BLaER1 (cell line): Measurements from ENCODE around the gene CD2.

Source experiments
- H3K27ac ChIP-seq: shearing (Covaris generic); formaldehyde crosslinking; 2 replicates; pipeline ENCODE4 v1.8.1; 2022
- H3K27me3 ChIP-seq: shearing (Covaris generic); formaldehyde crosslinking; 2 replicates; pipeline ENCODE4 v1.8.1; 2022
- H3K36me3 ChIP-seq: shearing (Covaris generic); formaldehyde crosslinking; 2 replicates; pipeline ENCODE4 v1.8.1; 2022
- H3K4me1 ChIP-seq: shearing (Covaris generic); formaldehyde crosslinking; 2 replicates; pipeline ENCODE4 v1.8.1; 2022
- H3K4me2 ChIP-seq: shearing (Covaris generic); formaldehyde crosslinking; 2 replicates; pipeline ENCODE4 v1.8.1; 2022
- H3K4me3 ChIP-seq: shearing (Covaris generic); formaldehyde crosslinking; 2 replicates; pipeline ENCODE4 v1.8.1; 2022
- H3K9ac ChIP-seq: shearing (Covaris generic); formaldehyde crosslinking; 2 replicates; pipeline ENCODE4 v1.8.1; 2022
- H3K9me3 ChIP-seq: shearing (Covaris generic); formaldehyde crosslinking; 2 replicates; pipeline ENCODE4 v1.8.1; 2022
- H4K20me1 ChIP-seq: shearing (Covaris generic); formaldehyde crosslinking; 2 replicates; pipeline ENCODE4 v1.8.1; 2022
- Cebpa-rat ChIP-seq: shearing (Covaris generic); IDR thresholded peaks from 2 replicates; pipeline ENCODE4 v1.8.1; 2022

CD2 gene, protein sequence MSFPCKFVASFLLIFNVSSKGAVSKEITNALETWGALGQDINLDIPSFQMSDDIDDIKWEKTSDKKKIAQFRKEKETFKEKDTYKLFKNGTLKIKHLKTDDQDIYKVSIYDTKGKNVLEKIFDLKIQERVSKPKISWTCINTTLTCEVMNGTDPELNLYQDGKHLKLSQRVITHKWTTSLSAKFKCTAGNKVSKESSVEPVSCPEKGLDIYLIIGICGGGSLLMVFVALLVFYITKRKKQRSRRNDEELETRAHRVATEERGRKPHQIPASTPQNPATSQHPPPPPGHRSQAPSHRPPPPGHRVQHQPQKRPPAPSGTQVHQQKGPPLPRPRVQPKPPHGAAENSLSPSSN

GRCh38 chr1:116754198-116754977 is at the start of gene CD2:
CD2 (plus strand) TSS chr1:116754430; CDS start chr1:116754493, 63 bp downstream.
- Histone ChIP-seq H3K4me2 (no peak within 1 kb of the TSS), H3K27ac (no peak within 1 kb of the TSS), H3K4me3 (no peak within 1 kb of the TSS)

DNA sequence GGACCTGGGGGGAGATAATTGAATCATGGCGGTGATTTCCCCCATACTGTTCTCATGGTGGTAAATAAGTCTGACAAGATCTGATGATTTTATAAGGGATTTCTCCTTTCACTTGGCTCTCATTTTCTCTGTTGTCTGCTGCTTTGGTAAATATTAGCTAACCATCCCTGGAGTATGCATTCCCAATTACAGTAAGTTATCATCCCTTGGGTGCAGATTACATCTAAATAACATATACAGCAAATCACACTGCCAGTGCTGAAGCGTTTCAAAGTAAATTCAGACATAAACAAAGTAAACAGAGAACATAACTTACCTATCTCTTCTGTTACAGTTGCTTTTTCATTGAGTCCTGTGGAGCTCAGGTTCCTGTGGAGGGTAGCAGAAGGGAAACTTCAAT is 48.1 kb upstream of the CD2 start:
- Histone ChIP-seq H3K9me3 (no peaks in the 10 kb centered on the region), H3K4me1 (no peaks in the 10 kb centered on the region), H3K27ac (no peak overlapping the region), H3K9ac (no peak overlapping the region), H3K4me2 (no peak overlapping the region), H3K27me3 (no peaks in the 10 kb centered on the region), H3K4me3 (no peak overlapping the region), H4K20me1 (no peaks in the 10 kb centered on the region), H3K36me3 (no peaks in the 10 kb centered on the region)
- no peak for TF ChIP-seq Cebpa-rat

More at GRCh38 chr1:116754198-116754977, at the start of gene CD2:
- Histone ChIP-seq H4K20me1 (no peaks in the 10 kb centered on the region), H3K9me3 (peaks cover 7% of the 10 kb centered on the region), H3K27me3 (no peaks in the 10 kb centered on the region), H3K9ac (no peak within 1 kb of the TSS), H3K4me1 (peaks cover 11% of the 10 kb centered on the region), H3K36me3 (no peaks in the 10 kb centered on the region)
- TF ChIP-seq Cebpa-rat, result no peak

DNA sequence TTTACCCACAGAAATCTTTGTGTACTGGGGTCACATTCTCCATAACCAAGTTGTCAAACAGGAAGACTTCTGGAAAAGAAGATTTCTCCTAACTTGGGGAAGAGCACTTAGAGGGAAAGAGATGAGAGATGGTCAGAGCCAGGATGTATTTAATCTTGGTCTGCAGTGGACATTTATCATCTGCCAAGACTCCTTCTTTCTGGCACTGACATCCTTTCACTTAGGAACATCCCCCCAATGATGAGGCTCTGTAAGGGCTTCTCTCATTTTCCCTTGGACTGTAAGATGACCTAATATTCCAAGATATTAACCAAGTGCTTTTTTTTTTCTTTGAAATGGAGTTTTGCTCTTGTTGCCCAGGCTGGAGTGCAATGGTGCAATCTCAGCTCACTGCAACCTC is 47.4 kb upstream of the CD2 start:
- Histone ChIP-seq H3K9me3 (no peaks in the 10 kb centered on the region), H3K36me3 (no peaks in the 10 kb centered on the region), H3K27me3 (no peaks in the 10 kb centered on the region), H4K20me1 (no peaks in the 10 kb centered on the region), H3K4me2 (no peak overlapping the region), H3K27ac (no peak overlapping the region), H3K4me1 (no peaks in the 10 kb centered on the region), H3K9ac (no peak overlapping the region), H3K4me3 (no peak overlapping the region)
- no peak for TF ChIP-seq Cebpa-rat

DNA sequence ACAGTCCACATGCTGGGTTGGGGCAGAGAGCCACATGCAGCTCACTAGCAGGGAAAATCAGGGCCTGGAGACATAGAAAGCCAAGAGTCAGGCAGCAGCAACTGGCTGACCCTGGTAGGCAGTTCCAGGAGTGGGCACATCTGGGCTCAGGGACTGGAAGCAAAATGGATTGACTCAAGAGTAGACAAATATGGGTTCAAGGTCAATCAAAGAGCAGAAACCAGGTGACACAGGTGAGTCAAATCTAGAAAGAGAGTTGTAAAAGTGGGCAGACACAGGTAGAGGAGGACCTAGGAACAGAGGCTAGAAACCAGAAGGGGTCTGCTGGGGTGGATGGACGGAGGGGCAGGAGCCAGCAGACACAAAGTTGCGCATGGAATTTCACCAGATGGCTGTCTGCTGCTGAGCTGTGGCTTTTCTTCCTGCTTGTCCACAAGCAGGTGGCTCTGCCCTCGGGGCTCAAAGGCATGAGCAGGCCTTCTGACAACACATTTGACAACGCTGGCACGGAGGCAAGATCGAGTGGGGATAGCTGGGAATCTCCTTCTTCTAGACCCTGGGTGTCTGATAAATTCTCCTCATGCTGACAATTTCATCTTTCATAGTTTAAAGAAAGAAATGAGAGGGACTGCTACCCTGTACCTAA is 45.9 kb upstream of the CD2 start:
- Histone ChIP-seq H3K27ac (no peak overlapping the region), H3K4me2 (no peak overlapping the region), H3K9ac (no peak overlapping the region), H3K9me3 (no peaks in the 10 kb centered on the region), H3K27me3 (no peaks in the 10 kb centered on the region), H3K4me1 (no peaks in the 10 kb centered on the region), H3K4me3 (no peak overlapping the region), H3K36me3 (no peaks in the 10 kb centered on the region), H4K20me1 (no peaks in the 10 kb centered on the region)
- no peak for TF ChIP-seq Cebpa-rat

DNA sequence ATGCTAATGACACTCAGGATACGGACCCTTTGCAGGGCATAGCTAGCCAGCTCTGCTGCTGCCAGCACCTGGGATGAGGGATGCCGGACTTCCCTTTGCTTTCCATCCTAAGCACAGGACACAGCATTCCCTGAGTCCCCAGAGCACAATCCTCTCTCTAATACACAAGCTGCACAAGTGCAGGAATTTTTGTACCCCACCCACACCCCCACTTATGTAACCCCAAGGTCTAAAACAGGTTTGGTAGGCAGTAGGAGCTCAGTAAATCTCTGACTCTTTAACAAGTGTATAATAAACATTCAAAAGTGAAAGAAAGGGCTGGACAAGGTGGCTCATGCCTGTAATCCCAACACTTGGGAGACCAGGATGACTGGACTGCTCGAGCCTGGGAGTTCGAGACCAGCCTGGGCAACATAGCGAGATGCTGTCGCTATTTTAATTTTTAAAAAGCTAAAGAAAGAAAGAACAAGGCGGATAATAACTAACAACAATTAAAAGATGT is 44.5 kb upstream of the CD2 start:
- H3K9me3 ChIP-seq, result no peaks in the 10 kb centered on the region
- no peak overlapping the region for H3K4me3 ChIP-seq
- TF ChIP-seq Cebpa-rat, result no peak
- H3K27me3 ChIP-seq, result no peaks in the 10 kb centered on the region
- H3K4me2 ChIP-seq, result no peak overlapping the region
- H3K9ac ChIP-seq, result no peak overlapping the region
- no peaks in the 10 kb centered on the region for H4K20me1 ChIP-seq
- no peak overlapping the region for H3K27ac ChIP-seq
- no peaks in the 10 kb centered on the region for H3K4me1 ChIP-seq
- no peaks in the 10 kb centered on the region for H3K36me3 ChIP-seq

GRCh38 chr1:116710420-116711262 is 43.6 kb upstream of the CD2 start:
- Histone ChIP-seq H3K27me3 (no peaks in the 10 kb centered on the region), H4K20me1 (no peaks in the 10 kb centered on the region), H3K36me3 (no peaks in the 10 kb centered on the region), H3K4me2 (no peak overlapping the region), H3K27ac (no peak overlapping the region), H3K4me1 (no peaks in the 10 kb centered on the region), H3K9ac (no peak overlapping the region), H3K4me3 (no peak overlapping the region), H3K9me3 (no peaks in the 10 kb centered on the region)
- no peak for TF ChIP-seq Cebpa-rat

- H3K9ac ChIP-seq, result no peak overlapping the region
Measured at GRCh38 chr1:116711263-116711840, 42.9 kb upstream of the CD2 start.

GRCh38 chr1:116712510-116712909 is 41.7 kb upstream of the CD2 start:
- H3K4me2 ChIP-seq, result no peak overlapping the region
- no peak overlapping the region for H3K27ac ChIP-seq
- H3K36me3 ChIP-seq, result no peaks in the 10 kb centered on the region
- H3K9me3 ChIP-seq, result no peaks in the 10 kb centered on the region
- H3K27me3 ChIP-seq, result no peaks in the 10 kb centered on the region
- no peaks in the 10 kb centered on the region for H3K4me1 ChIP-seq
- H4K20me1 ChIP-seq, result no peaks in the 10 kb centered on the region
- H3K9ac ChIP-seq, result no peak overlapping the region
- no peak overlapping the region for H3K4me3 ChIP-seq
- TF ChIP-seq Cebpa-rat, result no peak

More at GRCh38 chr1:116711263-116711840, 42.9 kb upstream of the CD2 start:
- Histone ChIP-seq H3K4me1 (no peaks in the 10 kb centered on the region), H3K36me3 (no peaks in the 10 kb centered on the region), H3K27me3 (no peaks in the 10 kb centered on the region), H3K4me2 (no peak overlapping the region), H3K4me3 (no peak overlapping the region), H3K9me3 (no peaks in the 10 kb centered on the region), H3K27ac (no peak overlapping the region), H4K20me1 (no peaks in the 10 kb centered on the region)
- no peak for TF ChIP-seq Cebpa-rat

GRCh38 chr1:116713474-116713873 is 40.8 kb upstream of the CD2 start:
- no peaks in the 10 kb centered on the region for H3K36me3 ChIP-seq
- H3K4me3 ChIP-seq, result no peak overlapping the region
- no peak overlapping the region for H3K9ac ChIP-seq
- no peaks in the 10 kb centered on the region for H3K9me3 ChIP-seq
- H4K20me1 ChIP-seq, result no peaks in the 10 kb centered on the region
- no peak overlapping the region for H3K4me2 ChIP-seq
- no peaks in the 10 kb centered on the region for H3K27me3 ChIP-seq
- no peak for TF ChIP-seq Cebpa-rat
- no peak overlapping the region for H3K27ac ChIP-seq
- no peaks in the 10 kb centered on the region for H3K4me1 ChIP-seq
